H9 (cell line): Measurements from ENCODE around the gene MAGI1. TPM values are rescaled to one million over a fixed set of nuclear protein-coding genes. Genes with fewer than 3 reads are reported as not detected.
A peak's percentile ranks its signal among the peaks of the same experiment; 100 is the strongest.

ENCODE experiments used
- DNase-seq: peaks from one replicate; pipeline ENCODE4 v3.0.0-alpha.2; 2017
- H2AFZ ChIP-seq: one replicate; pipeline ENCODE4 v1.6.1; 2013; ENCODE audit warnings: mild to moderate bottlenecking, low read length, control low read depth, moderate library complexity
- H2AK5ac ChIP-seq: 2 replicates; pipeline ENCODE4 v1.6.1; 2013; ENCODE audit warnings: low read length, control low read depth, mixed read lengths; ENCODE audit not compliant: insufficient read length
- H2BK120ac ChIP-seq: one replicate; pipeline ENCODE4 v1.6.1; 2013; ENCODE audit warnings: low read depth, mild to moderate bottlenecking, low read length, control low read depth, inconsistent platforms; ENCODE audit not compliant: poor library complexity, severe bottlenecking
- H2BK12ac ChIP-seq: 2 replicates; pipeline ENCODE4 v1.6.1; 2013; ENCODE audit warnings: low read length, control low read depth, mixed read lengths, low read depth; ENCODE audit not compliant: insufficient read length
- H2BK15ac ChIP-seq: 2 replicates; pipeline ENCODE4 v1.6.1; 2013; ENCODE audit warnings: low read depth, low read length, control low read depth
- H2BK20ac ChIP-seq: one replicate; pipeline ENCODE4 v1.6.1; 2013; ENCODE audit warnings: low read depth, mild to moderate bottlenecking, low read length, control low read depth, inconsistent platforms; ENCODE audit not compliant: poor library complexity, severe bottlenecking
- H2BK5ac ChIP-seq: 2 replicates; pipeline ENCODE4 v1.6.1; 2013; ENCODE audit warnings: low read length, control low read depth, mixed read lengths; ENCODE audit not compliant: insufficient read length
- H3K14ac ChIP-seq: 2 replicates; pipeline ENCODE4 v1.6.1; 2013; ENCODE audit warnings: low read length, control low read depth; ENCODE audit not compliant: insufficient read depth
- H3K18ac ChIP-seq: 2 replicates; pipeline ENCODE4 v1.6.1; 2013; ENCODE audit warnings: low read depth, mild to moderate bottlenecking, mixed read lengths, low read length, control low read depth; ENCODE audit not compliant: insufficient read length
- H3K23ac ChIP-seq: 2 replicates; pipeline ENCODE4 v1.6.1; 2013; ENCODE audit warnings: low read length, control low read depth, mixed read lengths, low read depth; ENCODE audit not compliant: insufficient read length
- H3K23me2 ChIP-seq: 2 replicates; pipeline ENCODE4 v1.6.1; 2013; ENCODE audit warnings: low read depth, mild to moderate bottlenecking, mixed read lengths, low read length, control low read depth; ENCODE audit not compliant: insufficient read length, poor library complexity, severe bottlenecking
- H3K27ac ChIP-seq: 2 replicates; pipeline ENCODE4 v1.5.1; 2013; ENCODE audit warnings: low read length, control low read depth, mixed read lengths, low read depth; ENCODE audit not compliant: insufficient read length
- H3K27me3 ChIP-seq: 2 replicates; pipeline ENCODE4 v1.6.1; 2013; ENCODE audit warnings: low read length, control low read depth, inconsistent platforms; ENCODE audit not compliant: insufficient read depth
- H3K4ac ChIP-seq: 2 replicates; pipeline ENCODE4 v1.6.1; 2013; ENCODE audit warnings: low read depth, mild to moderate bottlenecking, control low read depth, inconsistent platforms, low read length, moderate library complexity
- H3K4me1 ChIP-seq: 2 replicates; pipeline ENCODE4 v1.6.1; 2013; ENCODE audit warnings: low read length, control low read depth, inconsistent platforms; ENCODE audit not compliant: insufficient read depth
- H3K4me2 ChIP-seq: 2 replicates; pipeline ENCODE4 v1.6.1; 2013; ENCODE audit warnings: low read length, control low read depth, mixed read lengths; ENCODE audit not compliant: insufficient read length, insufficient read depth
- H3K56ac ChIP-seq: 2 replicates; pipeline ENCODE4 v1.6.1; 2013; ENCODE audit warnings: low read depth, mild to moderate bottlenecking, mixed read lengths, low read length, control low read depth; ENCODE audit not compliant: insufficient read length
- H3K79me1 ChIP-seq: 2 replicates; pipeline ENCODE4 v1.6.1; 2013; ENCODE audit warnings: low read depth, mild to moderate bottlenecking, moderate library complexity, low read length, control low read depth, inconsistent platforms; ENCODE audit not compliant: insufficient read depth, poor library complexity, severe bottlenecking
- H3K79me2 ChIP-seq: 2 replicates; pipeline ENCODE4 v1.6.1; 2013; ENCODE audit warnings: low read length, control low read depth, inconsistent platforms; ENCODE audit not compliant: insufficient read depth
- H3K9ac ChIP-seq: 2 replicates; pipeline ENCODE4 v1.6.1; 2013; ENCODE audit warnings: low read length, control low read depth, mixed read lengths; ENCODE audit not compliant: insufficient read length; ENCODE audit errors: extremely low read depth
- H3K9me3 ChIP-seq: one replicate; pipeline ENCODE4 v1.6.1; 2013; ENCODE audit warnings: low read depth, low read length, inconsistent platforms; ENCODE audit not compliant: control insufficient read depth
- H3T11ph ChIP-seq: one replicate; pipeline ENCODE4 v1.6.1; 2013; ENCODE audit warnings: mild to moderate bottlenecking, low read length, control low read depth, inconsistent platforms
- H4K20me1 ChIP-seq: one replicate; pipeline ENCODE4 v1.6.1; 2013; ENCODE audit not compliant: control insufficient read depth, insufficient read length, insufficient read depth
- H4K5ac ChIP-seq: 2 replicates; pipeline ENCODE4 v1.6.1; 2013; ENCODE audit warnings: low read depth, mild to moderate bottlenecking, mixed read lengths, low read length, control low read depth; ENCODE audit not compliant: insufficient read length
- H4K8ac ChIP-seq: replicated peaks from 2 replicates; pipeline ENCODE4 v1.6.1; 2013; ENCODE audit warnings: low read length, control low read depth, mixed read lengths, low read depth; ENCODE audit not compliant: insufficient read length
- H4K91ac ChIP-seq: 2 replicates; pipeline ENCODE4 v1.6.1; 2013; ENCODE audit warnings: low read depth, mild to moderate bottlenecking, moderate library complexity, mixed read lengths, low read length, control low read depth; ENCODE audit not compliant: insufficient read length
- H3K27ac Mint-ChIP-seq, 3 experiments: 2 replicates in 2 of 3; 3 replicates in 1 of 3; pipeline ENCODE4 v1.8.0; 2020 to 2021; ENCODE audit warnings: mixed read lengths in 3 of 3, mild to moderate bottlenecking in 1 of 3, moderate library complexity in 1 of 3
- H3K27me3 Mint-ChIP-seq: 2 replicates; pipeline ENCODE4 v1.8.0; 2021; ENCODE audit warnings: low read depth, mild to moderate bottlenecking, moderate library complexity, mixed read lengths
- H3K36me3 Mint-ChIP-seq, 3 experiments: 2 replicates in 2 of 3; 3 replicates in 1 of 3; pipeline ENCODE4 v1.8.0; 2020 to 2021; ENCODE audit warnings: low read depth in 3 of 3, mixed read lengths in 3 of 3; ENCODE audit not compliant: insufficient read depth in 1 of 3
- H3K4me1 Mint-ChIP-seq, 2 experiments: 2 replicates each; pipeline ENCODE4 v1.8.0; 2020; ENCODE audit warnings: mixed read lengths in 2 of 2
- H3K4me3 Mint-ChIP-seq, 2 experiments: 2 replicates in 1 of 2; 3 replicates in 1 of 2; pipeline ENCODE4 v1.8.0; 2020 to 2021; ENCODE audit warnings: mild to moderate bottlenecking in 2 of 2, mixed read lengths in 2 of 2, moderate library complexity in 1 of 2
- H3K9me3 Mint-ChIP-seq, 2 experiments: 2 replicates in 1 of 2; 3 replicates in 1 of 2; pipeline ENCODE4 v1.8.0; 2020; ENCODE audit warnings: mild to moderate bottlenecking in 2 of 2, mixed read lengths in 2 of 2, moderate library complexity in 1 of 2
- WGBS: extraction: QIAGEN DNeasy Blood & Tissue Kit; methylation state at CpG from one replicate; pipeline ENCODE4 v1.1.7; 2013; ENCODE audit warnings: missing lambda C conversion rate, low lambda C conversion rate, mixed read lengths; ENCODE audit not compliant: insufficient read length; ENCODE audit errors: extremely low coverage; 5-methylcytosine and 5-hydroxymethylcytosine counted together
- total RNA-seq: library from RNA; stranded (reverse); gene quantifications from 2 replicates; pipeline ENCODE4 v1.2.1, GENCODE V29; 2021
- TF ChIP-seq, protein P1 (sequence below): fragments of 200-600 bp; sonication (generic); conservative IDR thresholded peaks from 3 replicates; pipeline ENCODE4 v1.8.0; 2021; ENCODE audit warnings: antibody characterized with exemption, mild to moderate bottlenecking

The MAGI1 gene
- total RNA-seq, 1 experiment from 2014 or later = 65.7 TPM

DNA sequence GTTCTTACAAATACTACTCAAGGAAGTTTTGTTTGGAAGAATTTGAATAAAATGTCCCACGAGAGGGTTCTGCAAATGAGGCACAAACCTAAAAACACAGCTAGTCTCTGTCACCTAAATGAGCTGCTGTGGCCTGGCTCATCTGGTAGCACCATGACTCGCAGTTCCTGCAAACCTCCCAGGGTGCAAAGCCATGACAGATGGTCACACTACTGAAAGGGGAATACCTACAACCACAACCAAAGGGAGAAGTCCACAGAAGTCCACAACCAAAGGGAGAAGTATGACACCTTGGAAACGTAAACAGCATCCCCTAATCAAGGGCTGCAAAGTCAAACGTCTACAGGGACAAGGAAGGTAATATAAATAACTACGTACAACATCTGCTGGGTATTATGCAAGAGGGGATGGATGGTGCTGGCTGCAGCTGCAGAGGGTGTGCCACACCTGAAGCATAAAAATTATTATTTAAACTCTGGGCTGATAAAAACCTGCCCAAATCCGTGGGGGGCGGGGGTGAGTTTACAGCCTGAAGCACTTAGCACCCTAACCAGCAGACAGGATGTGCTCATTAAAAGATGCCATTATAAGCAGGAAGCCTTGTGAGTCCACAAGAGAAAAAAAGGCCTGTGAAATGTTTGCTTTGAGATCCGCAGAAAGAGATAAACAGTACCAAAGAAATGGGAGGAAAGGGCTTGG is 184.0 kb downstream of the MAGI1 start:
- H3K27ac ChIP-seq = no peak overlapping the region
- H2BK120ac ChIP-seq = no peak overlapping the region
- no peaks in the 10 kb centered on the region for H3K9me3 ChIP-seq
- no peak overlapping the region for H4K5ac ChIP-seq
- peak overlapping the region in 1 of 3 experiments; percentile 51; a peak in 1 of 7 replicates for H3K27ac Mint-ChIP-seq
- no peak overlapping the region for H3K56ac ChIP-seq
- no peak overlapping the region for H3K4me3 Mint-ChIP-seq
- H3K4me2 ChIP-seq = no peak overlapping the region
- H3K4me1 Mint-ChIP-seq = peaks cover 15 to 18% of the 10 kb centered on the region in 2 experiments
- H2BK20ac ChIP-seq = no peak overlapping the region
- H3K36me3 Mint-ChIP-seq = no peaks in the 10 kb centered on the region
- no peaks in the 10 kb centered on the region for H4K20me1 ChIP-seq
- no peaks in the 10 kb centered on the region for H3K79me1 ChIP-seq
- H3K23me2 ChIP-seq = no peaks in the 10 kb centered on the region
- H2BK5ac ChIP-seq = no peak overlapping the region
- H3K79me2 ChIP-seq = no peaks in the 10 kb centered on the region
- no peaks in the 10 kb centered on the region for H3K27me3 ChIP-seq
- H3K14ac ChIP-seq = no peak overlapping the region
- no peak overlapping the region for H3K9ac ChIP-seq
- peaks cover 7% of the 10 kb centered on the region; the same call in 1 of the 2 replicates for H3K4me1 ChIP-seq
- DNase-seq = no peak
- no CpG with 5 or more reads among the region's 8 CpGs for WGBS
- H3K18ac ChIP-seq = no peak overlapping the region
- no peak overlapping the region for H2BK12ac ChIP-seq
- no peak overlapping the region for H3T11ph ChIP-seq
- H2AFZ ChIP-seq = no peak overlapping the region
- H2BK15ac ChIP-seq = no peak overlapping the region
- H4K8ac ChIP-seq = no peak overlapping the region
- no peaks in the 10 kb centered on the region for H3K9me3 Mint-ChIP-seq
- H2AK5ac ChIP-seq = no peak overlapping the region
- H3K4ac ChIP-seq = no peak overlapping the region
- H4K91ac ChIP-seq = no peak overlapping the region
- H3K27me3 Mint-ChIP-seq = no peaks in the 10 kb centered on the region; the same call in 1 of the 2 replicates
- TF ChIP-seq, protein P1, sequence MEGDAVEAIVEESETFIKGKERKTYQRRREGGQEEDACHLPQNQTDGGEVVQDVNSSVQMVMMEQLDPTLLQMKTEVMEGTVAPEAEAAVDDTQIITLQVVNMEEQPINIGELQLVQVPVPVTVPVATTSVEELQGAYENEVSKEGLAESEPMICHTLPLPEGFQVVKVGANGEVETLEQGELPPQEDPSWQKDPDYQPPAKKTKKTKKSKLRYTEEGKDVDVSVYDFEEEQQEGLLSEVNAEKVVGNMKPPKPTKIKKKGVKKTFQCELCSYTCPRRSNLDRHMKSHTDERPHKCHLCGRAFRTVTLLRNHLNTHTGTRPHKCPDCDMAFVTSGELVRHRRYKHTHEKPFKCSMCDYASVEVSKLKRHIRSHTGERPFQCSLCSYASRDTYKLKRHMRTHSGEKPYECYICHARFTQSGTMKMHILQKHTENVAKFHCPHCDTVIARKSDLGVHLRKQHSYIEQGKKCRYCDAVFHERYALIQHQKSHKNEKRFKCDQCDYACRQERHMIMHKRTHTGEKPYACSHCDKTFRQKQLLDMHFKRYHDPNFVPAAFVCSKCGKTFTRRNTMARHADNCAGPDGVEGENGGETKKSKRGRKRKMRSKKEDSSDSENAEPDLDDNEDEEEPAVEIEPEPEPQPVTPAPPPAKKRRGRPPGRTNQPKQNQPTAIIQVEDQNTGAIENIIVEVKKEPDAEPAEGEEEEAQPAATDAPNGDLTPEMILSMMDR = no peak
- H3K23ac ChIP-seq = no peak overlapping the region
